ENCODE measurements around the gene RTP1.

RTP1 gene

DNA sequence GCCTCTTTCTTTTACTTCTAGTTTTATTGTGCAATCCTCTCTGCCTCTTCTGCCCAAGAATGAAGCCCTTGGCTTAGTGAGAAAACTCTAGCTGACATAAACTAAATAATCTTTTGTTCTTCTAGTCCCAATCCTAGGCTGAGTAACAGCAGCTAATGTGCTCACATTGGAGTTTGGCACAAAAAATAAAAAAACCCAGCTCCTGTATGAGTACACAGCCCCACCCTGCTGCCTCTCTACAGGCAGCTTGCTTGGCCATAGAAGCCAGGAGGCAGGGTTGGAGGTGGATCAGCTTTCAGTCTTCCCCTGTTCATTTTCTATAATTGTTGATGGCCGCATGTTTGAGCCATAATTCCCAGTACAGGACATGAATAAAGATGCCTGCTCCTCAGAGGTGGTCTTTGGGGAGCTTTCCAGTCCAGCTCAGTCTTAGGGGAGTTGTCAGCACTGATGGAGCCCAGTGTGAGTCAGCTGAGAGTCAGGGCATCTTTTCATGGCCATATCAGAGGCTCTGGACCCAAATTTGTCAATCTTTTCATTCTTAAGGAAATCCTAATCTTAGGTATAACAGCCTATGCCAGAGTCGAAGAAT is 46.7 kb downstream of the RTP1 start:
- no peak for DNase-seq

DNA sequence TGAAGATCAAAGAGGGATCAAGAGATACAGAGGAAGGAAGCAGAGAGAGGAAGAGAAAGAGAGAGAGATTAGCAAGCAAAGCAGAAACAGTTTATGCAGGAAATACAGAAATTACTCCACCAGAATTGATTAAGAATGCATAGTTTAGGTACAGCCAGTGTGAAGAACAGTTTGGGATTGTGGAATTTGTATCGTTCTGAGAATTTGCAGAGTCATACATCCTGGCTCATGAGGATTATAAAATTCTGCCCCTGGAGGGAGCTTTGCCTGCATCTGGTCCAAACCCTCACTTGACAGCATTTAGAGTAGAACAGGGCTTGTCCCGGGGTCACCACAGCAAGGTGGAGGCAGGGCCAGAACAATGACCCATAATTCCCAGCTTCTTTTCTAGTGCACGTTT is 50.1 kb downstream of the RTP1 start:
- no peak for DNase-seq

Measured in inflammatory macrophage (primary cell).